HCT116 (cell line): Measurements from ENCODE around the gene NT5C1A. TPM values are rescaled to one million over a fixed set of nuclear protein-coding genes. Genes with fewer than 3 reads are reported as not detected.

Source experiments
- ATAC-seq: fragments of 200-7000 bp; cut with Tn5 transposase; 2 replicates; pipeline ENCODE4 v1.9.1; 2020; ENCODE audit warnings: mild to moderate bottlenecking, moderate library complexity
- BruUV-seq: library from RNA; stranded (reverse); fragments of 400-500 nt; replicated peaks from 2 replicates; lab custom pipeline; 2021; lab: Mats Ljungman, UMichigan
- CTCF ChIA-PET: fragments of 300-600 bp; sonication (Branson Sonifier 250); formaldehyde crosslinking; loops from one replicate; lab custom pipeline; 2021; ENCODE audit warnings: antibody characterized with exemption; lab: Charles Lee
- POLR2A ChIA-PET: fragments of 300-600, 350-600 bp; sonication (Branson Sonifier 250); formaldehyde crosslinking; loops from one replicate; lab custom pipeline; 2021; ENCODE audit warnings: antibody characterized with exemption; lab: Charles Lee
- RAD21 ChIA-PET, 2 experiments: fragments of 300-600 bp; sonication (Branson Sonifier 250); formaldehyde crosslinking; loops; one replicate each; lab custom pipeline; 2023; ENCODE audit warnings: low total read pairs in 2 of 2; ENCODE audit not compliant: uncharacterized antibody in 2 of 2, unreplicated experiment in 2 of 2, low non-redundant PET in 1 of 2; lab: Charles Lee
- DNase-seq: peaks from one replicate; pipeline ENCODE4 v3.0.0-alpha.2; 2010; ENCODE audit warnings: low read depth, low spot score
- H2AFZ ChIP-seq: fragments of 200-600 bp; shearing (Covaris generic), sonication (generic); 2 replicates; pipeline ENCODE4 v1.6.1; 2017; ENCODE audit warnings: low read depth, mixed run types, mixed read lengths, antibody characterized with exemption, low read length; ENCODE audit not compliant: poor library complexity, severe bottlenecking
- H3K27ac ChIP-seq: 2 replicates; pipeline ENCODE4 v1.5.1; 2012; ENCODE audit warnings: low read depth, low read length
- H3K27me3 ChIP-seq: fragments of 200-600 bp; sonication (generic); 2 replicates; pipeline ENCODE4 v1.6.1; 2016; ENCODE audit warnings: mixed run types, low read length, mixed read lengths; ENCODE audit not compliant: insufficient read depth
- H3K36me3 ChIP-seq, 2 experiments: fragments of 200-500 bp in 1 of 2; fragments of 200-600 bp in 1 of 2; sonication (Bioruptor generic) in 1 of 2; sonication (generic) in 1 of 2; 2 replicates each; pipeline versions ENCODE4 v1.5.1 to v1.6.1; 2014 to 2016; ENCODE audit warnings: low read length in 2 of 2, inconsistent platforms in 1 of 2, mixed read lengths in 1 of 2, mixed run types in 1 of 2; ENCODE audit not compliant: insufficient read depth in 2 of 2, control insufficient read depth in 1 of 2
- H3K4me1 ChIP-seq, 2 experiments: fragments of 200-600 bp in 1 of 2; sonication (generic) in 1 of 2; 2 replicates each; pipeline versions ENCODE4 v1.5.1 to v1.6.1; 2012 to 2017; ENCODE audit warnings: low read length in 2 of 2, inconsistent platforms in 1 of 2, mild to moderate bottlenecking in 1 of 2, mixed read lengths in 1 of 2, mixed run types in 1 of 2, moderate library complexity in 1 of 2; ENCODE audit not compliant: insufficient read depth in 2 of 2, control insufficient read depth in 1 of 2
- H3K4me2 ChIP-seq: fragments of 200-600 bp; sonication (generic); 2 replicates; pipeline ENCODE4 v1.6.1; 2017; ENCODE audit warnings: mixed run types, low read length, mixed read lengths
- H3K4me3 ChIP-seq, 2 experiments: fragments of 200-600 bp in 1 of 2; sonication (generic) in 1 of 2; replicated peaks in 1 of 2; 2 replicates each; pipeline ENCODE4 v1.5.1; 2011 to 2016; ENCODE audit warnings: low read length in 2 of 2, control low read depth in 1 of 2, low read depth in 1 of 2, mild to moderate bottlenecking in 1 of 2, mixed read lengths in 1 of 2, mixed run types in 1 of 2
- H3K79me2 ChIP-seq: fragments of 200-600 bp; sonication (generic); 2 replicates; pipeline ENCODE4 v1.6.1; 2017; ENCODE audit warnings: mild to moderate bottlenecking, mixed run types, low read length, moderate library complexity, mixed read lengths; ENCODE audit not compliant: insufficient read depth
- H3K9ac ChIP-seq: fragments of 200-600 bp; sonication (generic); 2 replicates; pipeline ENCODE4 v1.6.1; 2016; ENCODE audit warnings: low read length, mixed read lengths
- H3K9me2 ChIP-seq: fragments of 200-600 bp; sonication (generic), shearing (Covaris generic); 2 replicates; pipeline ENCODE4 v1.6.1; 2017; ENCODE audit warnings: mixed run types, mild to moderate bottlenecking, moderate library complexity; ENCODE audit not compliant: insufficient read depth
- H3K9me3 ChIP-seq, 2 experiments: fragments of 200-500 bp in 1 of 2; fragments of 200-600 bp in 1 of 2; sonication (Bioruptor generic) in 1 of 2; sonication (generic) in 1 of 2; 2 replicates each; pipeline ENCODE4 v1.6.1; 2014 to 2017; ENCODE audit warnings: low read length in 2 of 2, mixed read lengths in 2 of 2, inconsistent platforms in 1 of 2, low read depth in 1 of 2, mild to moderate bottlenecking in 1 of 2, mixed run types in 1 of 2, moderate library complexity in 1 of 2; ENCODE audit not compliant: control insufficient read depth in 1 of 2, insufficient read depth in 1 of 2
- H4K20me1 ChIP-seq: fragments of 200-600 bp; sonication (generic), shearing (Covaris generic); 2 replicates; pipeline ENCODE4 v1.6.1; 2017; ENCODE audit warnings: mixed run types, mild to moderate bottlenecking, moderate library complexity; ENCODE audit not compliant: insufficient read depth
- ELF1 ChIP-seq: IDR thresholded peaks from 2 replicates; pipeline ENCODE4 v1.6.1; 2012; ENCODE audit warnings: low read depth, borderline replicate concordance
- EZH2 ChIP-seq: fragments of 200-600 bp; sonication (generic); IDR thresholded peaks from 2 replicates; pipeline ENCODE4 v1.6.1; 2017; ENCODE audit warnings: antibody characterized with exemption, mixed run types
- POLR2A ChIP-seq: IDR thresholded peaks from 2 replicates; pipeline ENCODE4 v1.7.0; 2011; ENCODE audit warnings: borderline replicate concordance; ENCODE audit not compliant: insufficient read depth, insufficient read length; ENCODE audit errors: extremely low read depth
- RAD21 ChIP-seq: IDR thresholded peaks from 2 replicates; pipeline ENCODE4 v1.6.1; 2012; ENCODE audit warnings: low read depth, mild to moderate bottlenecking
- SIN3A ChIP-seq: IDR thresholded peaks from 2 replicates; pipeline ENCODE4 v1.6.1; 2012; ENCODE audit warnings: low read depth
- TCF7L2 ChIP-seq: IDR thresholded peaks from 2 replicates; pipeline ENCODE4 v1.7.0; 2011; ENCODE audit warnings: borderline replicate concordance, inconsistent platforms; ENCODE audit not compliant: insufficient read depth, insufficient read length; ENCODE audit errors: extremely low read depth
- YY1 ChIP-seq: IDR thresholded peaks from 2 replicates; pipeline ENCODE4 v1.6.1; 2011; ENCODE audit warnings: low read length, low read depth, moderate library complexity, mild to moderate bottlenecking; ENCODE audit not compliant: insufficient replicate concordance; ENCODE audit errors: extremely low read depth
- ZNF274 ChIP-seq: fragments of 200-500 bp; sonication (Bioruptor generic); IDR thresholded peaks from 2 replicates; pipeline ENCODE4 v1.6.1; 2014; ENCODE audit warnings: mild to moderate bottlenecking, low read depth, low read length, inconsistent platforms
- intact Hi-C: fragments of 100-400 bp; cut with micrococcal nuclease; formaldehyde crosslinking; loops from 2 replicates; pipeline ENCODE4 v1.10.0; 2022
- total RNA-seq: library from RNA; stranded (reverse); gene quantifications from one replicate; pipeline ENCODE4 v1.2.1, GENCODE V29; 2021; ENCODE audit not compliant: unreplicated experiment
- TF ChIP-seq, protein P1 (sequence below): IDR thresholded peaks from 2 replicates; pipeline ENCODE4 v1.6.1; 2012
- TF ChIP-seq, protein P2 (sequence below): IDR thresholded peaks from 2 replicates; pipeline ENCODE4 v1.6.1; 2012

The NT5C1A gene
- total RNA-seq, 1 experiment from 2014 or later = not detected

DNA sequence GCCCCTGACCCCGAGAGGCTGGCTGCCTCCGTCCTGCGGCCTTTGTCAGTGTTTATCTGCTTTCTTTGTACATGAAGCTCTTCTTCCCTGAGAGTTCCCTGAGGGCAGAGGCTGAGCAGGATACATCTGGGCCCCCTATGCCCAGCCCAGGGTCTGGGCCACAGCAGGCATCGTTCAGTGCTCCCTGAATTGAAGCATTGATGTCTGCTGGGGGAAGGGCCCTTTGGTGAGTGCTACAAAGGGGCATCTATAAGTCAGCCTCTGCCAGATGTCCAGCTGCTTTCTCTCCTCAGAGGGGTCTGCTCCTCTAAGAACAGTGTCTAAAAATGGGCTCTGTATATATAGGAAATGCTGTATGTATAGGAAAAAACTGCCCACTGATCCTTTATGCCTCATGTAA is 34.5 kb downstream of the NT5C1A start (continued):
- no peak for TF ChIP-seq TCF7L2
- no peak for TF ChIP-seq RAD21
- no peak for TF ChIP-seq ZNF274
- TF ChIP-seq, protein P1, sequence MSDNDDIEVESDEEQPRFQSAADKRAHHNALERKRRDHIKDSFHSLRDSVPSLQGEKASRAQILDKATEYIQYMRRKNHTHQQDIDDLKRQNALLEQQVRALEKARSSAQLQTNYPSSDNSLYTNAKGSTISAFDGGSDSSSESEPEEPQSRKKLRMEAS = no peak
- no peak for TF ChIP-seq POLR2A

DNA sequence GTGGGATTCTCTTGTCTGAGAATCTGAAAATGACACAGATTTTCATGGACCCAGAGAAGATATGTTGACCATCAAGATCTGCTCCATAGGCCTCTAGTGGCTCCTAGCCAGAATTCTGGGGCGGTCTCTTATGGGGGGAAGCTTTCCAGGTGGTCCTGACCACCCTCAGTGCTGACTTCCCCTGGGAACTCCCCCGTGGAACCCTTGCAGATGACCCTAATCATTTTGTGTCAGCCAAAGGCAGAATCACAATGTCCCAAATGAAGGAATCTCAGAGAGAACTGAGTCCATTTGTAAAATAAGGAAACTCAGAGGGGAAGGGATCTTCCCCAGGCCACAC is 36.1 kb downstream of the NT5C1A start:
- no TSS peak for BruUV-seq
- H3K79me2 ChIP-seq = no peaks in the 10 kb centered on the region
- H3K4me2 ChIP-seq = no peak overlapping the region
- H3K9me2 ChIP-seq = no peaks in the 10 kb centered on the region
- H3K9me3 ChIP-seq = no peaks in the 10 kb centered on the region
- no peak overlapping the region for H3K4me3 ChIP-seq
- H3K9ac ChIP-seq = no peak overlapping the region
- peaks cover 8 to 17% of the 10 kb centered on the region in 2 experiments for H3K4me1 ChIP-seq
- no peaks in the 10 kb centered on the region for H4K20me1 ChIP-seq
- TF ChIP-seq, protein P2, sequence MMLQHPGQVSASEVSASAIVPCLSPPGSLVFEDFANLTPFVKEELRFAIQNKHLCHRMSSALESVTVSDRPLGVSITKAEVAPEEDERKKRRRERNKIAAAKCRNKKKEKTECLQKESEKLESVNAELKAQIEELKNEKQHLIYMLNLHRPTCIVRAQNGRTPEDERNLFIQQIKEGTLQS = no peak
- TF ChIP-seq SIN3A (no peak), RAD21 (no peak), EZH2 (no peak), ELF1 (no peak), YY1 (no peak)
- H3K36me3 ChIP-seq = peaks cover 0 to 4% of the 10 kb centered on the region in 2 experiments; a peak in 1 of 4 replicates
- no peaks in the 10 kb centered on the region for H3K27me3 ChIP-seq
- H3K27ac ChIP-seq = no peak overlapping the region
- ATAC-seq (no peak), DNase-seq (no peak)
- ChIA-PET RAD21 (no interaction called here), CTCF (no interaction called here), POLR2A (no interaction called here)
- no peak overlapping the region for H2AFZ ChIP-seq
- intact Hi-C loops = no loop called here
